ENCODE data around the gene MTHFSD. TPM values are rescaled to one million over a fixed set of nuclear protein-coding genes. Genes with fewer than 3 reads are reported as not detected.

The MTHFSD gene
- total RNA-seq, 1 donor from 2014 or later, result 14.1 TPM

DNA sequence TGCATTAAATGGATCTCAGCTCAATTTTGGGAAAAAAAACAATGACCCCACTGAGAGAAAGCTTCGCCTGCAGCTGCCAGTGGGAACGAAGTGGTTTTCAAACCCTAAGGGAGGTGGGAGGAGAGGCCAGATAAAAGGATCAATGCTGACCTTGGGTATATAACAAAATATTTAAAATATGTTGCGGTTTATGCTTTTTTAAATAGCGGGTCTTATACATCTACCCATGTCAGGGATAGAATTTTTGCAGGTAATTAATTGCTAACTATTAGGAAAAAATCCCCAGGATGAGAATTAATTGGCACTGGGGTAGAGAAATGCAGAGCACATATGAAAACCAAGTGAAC is 55.6 kb downstream of the MTHFSD start:
- Mint-ChIP-seq H3K27me3 (ENCODE audit: unreplicated experiment) (peaks cover 87% of the 10 kb centered on the region), H3K36me3 (ENCODE audit: unreplicated experiment) (no peaks in the 10 kb centered on the region), H3K4me1 (ENCODE audit: unreplicated experiment) (peaks cover 7% of the 10 kb centered on the region), H3K9me3 (ENCODE audit: unreplicated experiment) (no peaks in the 10 kb centered on the region), H3K4me3 (ENCODE audit: unreplicated experiment) (no peak overlapping the region), H3K27ac (ENCODE audit: unreplicated experiment) (no peak overlapping the region)
- no peak for DNase-seq (ENCODE audit: extremely low spot score, unreplicated experiment)
- TF ChIP-seq, protein P1, sequence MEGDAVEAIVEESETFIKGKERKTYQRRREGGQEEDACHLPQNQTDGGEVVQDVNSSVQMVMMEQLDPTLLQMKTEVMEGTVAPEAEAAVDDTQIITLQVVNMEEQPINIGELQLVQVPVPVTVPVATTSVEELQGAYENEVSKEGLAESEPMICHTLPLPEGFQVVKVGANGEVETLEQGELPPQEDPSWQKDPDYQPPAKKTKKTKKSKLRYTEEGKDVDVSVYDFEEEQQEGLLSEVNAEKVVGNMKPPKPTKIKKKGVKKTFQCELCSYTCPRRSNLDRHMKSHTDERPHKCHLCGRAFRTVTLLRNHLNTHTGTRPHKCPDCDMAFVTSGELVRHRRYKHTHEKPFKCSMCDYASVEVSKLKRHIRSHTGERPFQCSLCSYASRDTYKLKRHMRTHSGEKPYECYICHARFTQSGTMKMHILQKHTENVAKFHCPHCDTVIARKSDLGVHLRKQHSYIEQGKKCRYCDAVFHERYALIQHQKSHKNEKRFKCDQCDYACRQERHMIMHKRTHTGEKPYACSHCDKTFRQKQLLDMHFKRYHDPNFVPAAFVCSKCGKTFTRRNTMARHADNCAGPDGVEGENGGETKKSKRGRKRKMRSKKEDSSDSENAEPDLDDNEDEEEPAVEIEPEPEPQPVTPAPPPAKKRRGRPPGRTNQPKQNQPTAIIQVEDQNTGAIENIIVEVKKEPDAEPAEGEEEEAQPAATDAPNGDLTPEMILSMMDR (IDR thresholded peaks at IDR 0.05), result no peak

DNA sequence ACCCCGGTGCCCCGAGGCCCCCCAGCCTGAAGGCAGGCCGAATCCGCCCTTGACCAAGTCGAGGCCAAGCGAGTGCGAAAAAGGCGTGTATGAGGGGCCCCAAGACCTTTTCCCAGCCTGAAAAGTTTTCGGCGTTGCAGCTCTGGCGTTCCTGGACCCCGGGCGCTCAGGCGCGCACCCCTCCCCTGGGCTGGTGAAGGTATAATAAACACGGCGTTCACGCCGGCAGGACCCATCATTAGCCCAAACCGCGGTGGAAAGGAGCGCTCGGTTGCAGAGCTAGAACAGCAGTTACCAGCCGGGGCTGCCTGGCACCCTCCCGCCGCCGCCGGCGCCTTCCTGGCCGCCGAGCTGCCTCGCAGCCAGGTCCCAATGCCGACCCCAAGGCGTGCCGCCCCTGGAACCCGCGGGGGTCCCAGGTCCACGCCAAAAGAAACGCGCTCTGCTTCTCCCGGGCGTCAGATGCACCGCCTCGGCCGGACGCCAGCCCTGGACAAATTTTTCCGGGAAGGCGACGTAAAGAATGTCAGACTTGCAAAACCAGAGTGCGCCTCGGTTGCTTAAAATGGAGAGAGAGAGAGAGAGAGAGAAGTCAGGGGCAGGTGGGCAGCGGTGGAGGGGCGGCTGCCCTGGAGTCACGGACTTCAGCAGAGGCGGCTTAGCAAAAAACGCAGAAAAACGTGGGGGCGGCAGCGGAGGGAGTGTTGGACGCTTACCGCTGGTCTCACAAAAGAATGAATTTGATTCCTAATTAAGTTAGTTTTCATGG is 56.2 kb downstream of the MTHFSD start:
- TF ChIP-seq, protein P1 (IDR thresholded peaks at IDR 0.05), result no peak
- H3K36me3 Mint-ChIP-seq (ENCODE audit: unreplicated experiment), result no peaks in the 10 kb centered on the region
- no peak overlapping the region for H3K27ac Mint-ChIP-seq (ENCODE audit: unreplicated experiment)
- H3K9me3 Mint-ChIP-seq (ENCODE audit: unreplicated experiment), result no peaks in the 10 kb centered on the region
- H3K27me3 Mint-ChIP-seq (ENCODE audit: unreplicated experiment), result peaks cover 87% of the 10 kb centered on the region
- DNase-seq (ENCODE audit: extremely low spot score, unreplicated experiment), result no peak
- no peak overlapping the region for H3K4me3 Mint-ChIP-seq (ENCODE audit: unreplicated experiment)
- peaks cover 7% of the 10 kb centered on the region for H3K4me1 Mint-ChIP-seq (ENCODE audit: unreplicated experiment)

DNA sequence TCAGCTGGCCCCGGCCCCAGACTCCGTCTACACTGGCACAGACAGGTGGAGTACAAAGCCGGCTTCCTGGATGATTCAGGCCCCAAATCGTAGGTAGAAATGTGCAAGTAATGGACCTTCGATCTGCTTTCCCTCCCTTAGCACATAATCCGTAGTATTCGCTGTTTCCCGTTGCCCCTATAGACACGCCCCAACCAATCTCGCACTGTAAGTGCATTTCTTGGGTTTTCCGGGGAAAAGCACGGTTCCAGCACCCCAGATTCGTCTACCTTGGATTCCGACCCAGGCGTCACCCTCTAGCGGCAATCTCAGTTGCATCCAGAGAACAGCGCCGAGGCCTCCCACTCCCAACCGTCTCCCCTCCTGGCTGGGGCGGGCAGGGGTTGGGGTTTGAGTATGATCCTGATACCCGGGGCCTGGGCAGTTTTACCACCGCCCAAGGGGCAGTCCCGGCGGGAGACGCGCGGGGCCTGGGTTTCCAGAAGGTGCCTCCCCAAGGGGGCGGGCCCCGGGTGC is 56.8 kb downstream of the MTHFSD start:
- Mint-ChIP-seq H3K27ac (ENCODE audit: unreplicated experiment) (no peak overlapping the region), H3K4me1 (ENCODE audit: unreplicated experiment) (peaks cover 7% of the 10 kb centered on the region), H3K9me3 (ENCODE audit: unreplicated experiment) (no peaks in the 10 kb centered on the region), H3K4me3 (ENCODE audit: unreplicated experiment) (no peak overlapping the region), H3K27me3 (ENCODE audit: unreplicated experiment) (peaks cover 87% of the 10 kb centered on the region), H3K36me3 (ENCODE audit: unreplicated experiment) (no peaks in the 10 kb centered on the region)
- TF ChIP-seq, protein P1 (IDR thresholded peaks at IDR 0.05), result no peak
- no peak for DNase-seq (ENCODE audit: extremely low spot score, unreplicated experiment)

DNA sequence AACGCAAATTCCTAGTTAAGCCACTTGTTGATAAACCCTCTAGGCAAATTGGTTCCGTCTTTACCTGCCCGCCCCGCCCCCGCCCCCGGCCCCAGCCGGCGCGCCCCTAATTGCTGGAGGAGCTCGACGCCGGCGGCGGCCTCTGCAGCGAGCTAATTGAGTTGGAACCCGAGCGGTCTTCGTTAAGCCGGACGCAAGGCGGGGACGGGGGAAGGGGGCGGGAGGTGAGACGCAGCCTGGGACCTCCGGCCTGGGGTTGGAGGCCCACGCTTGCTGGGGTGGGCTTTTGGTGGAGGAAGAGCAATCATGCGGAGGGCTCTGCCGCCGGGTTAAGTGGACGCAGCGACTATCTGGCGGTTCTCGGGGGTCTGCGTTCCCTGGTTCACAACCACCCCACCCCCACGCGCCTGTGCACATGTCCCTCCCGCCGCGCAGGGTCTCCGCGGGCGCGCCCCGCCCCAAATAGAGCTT is 57.4 kb downstream of the MTHFSD start:
- H3K27ac Mint-ChIP-seq (ENCODE audit: unreplicated experiment), result no peak overlapping the region
- H3K9me3 Mint-ChIP-seq (ENCODE audit: unreplicated experiment), result no peaks in the 10 kb centered on the region
- peaks cover 7% of the 10 kb centered on the region for H3K4me1 Mint-ChIP-seq (ENCODE audit: unreplicated experiment)
- H3K36me3 Mint-ChIP-seq (ENCODE audit: unreplicated experiment), result no peaks in the 10 kb centered on the region
- DNase-seq (ENCODE audit: extremely low spot score, unreplicated experiment), result no peak
- peaks cover 87% of the 10 kb centered on the region for H3K27me3 Mint-ChIP-seq (ENCODE audit: unreplicated experiment)
- no peak overlapping the region for H3K4me3 Mint-ChIP-seq (ENCODE audit: unreplicated experiment)
- TF ChIP-seq, protein P1 (IDR thresholded peaks at IDR 0.05), result no peak

DNA sequence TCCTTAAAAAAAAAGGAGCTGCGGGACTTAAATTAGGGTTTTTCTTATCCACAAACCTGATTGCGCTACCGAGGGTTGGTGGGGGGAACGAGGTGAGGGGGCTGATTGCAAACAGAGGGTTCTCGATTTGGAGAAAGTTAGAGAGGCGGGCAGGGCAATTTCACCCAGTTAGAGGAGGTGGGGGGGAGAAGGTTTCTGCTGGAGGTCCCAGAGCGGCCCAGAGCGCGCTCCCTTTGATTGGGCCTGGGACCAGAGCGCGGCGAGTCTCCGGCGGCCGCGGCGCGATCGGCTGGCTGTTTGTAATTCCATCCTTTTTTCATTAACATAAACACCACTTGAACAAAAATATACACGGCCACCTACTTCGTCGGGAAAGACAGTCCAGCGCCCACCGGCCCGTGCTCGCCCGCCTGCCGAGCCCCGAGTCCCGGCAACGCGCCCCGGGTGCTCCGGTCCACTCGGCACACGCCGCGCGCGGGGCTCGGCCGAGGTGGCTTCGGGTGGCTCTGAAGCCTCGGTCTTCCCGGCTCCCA is 58.0 kb downstream of the MTHFSD start:
- H3K36me3 Mint-ChIP-seq (ENCODE audit: unreplicated experiment), result no peaks in the 10 kb centered on the region
- TF ChIP-seq, protein P1 (IDR thresholded peaks at IDR 0.05), result no peak
- peaks cover 7% of the 10 kb centered on the region for H3K4me1 Mint-ChIP-seq (ENCODE audit: unreplicated experiment)
- H3K27me3 Mint-ChIP-seq (ENCODE audit: unreplicated experiment), result peaks cover 87% of the 10 kb centered on the region
- H3K27ac Mint-ChIP-seq (ENCODE audit: unreplicated experiment), result no peak overlapping the region
- no peak for DNase-seq (ENCODE audit: extremely low spot score, unreplicated experiment)
- no peak overlapping the region for H3K4me3 Mint-ChIP-seq (ENCODE audit: unreplicated experiment)
- H3K9me3 Mint-ChIP-seq (ENCODE audit: unreplicated experiment), result no peaks in the 10 kb centered on the region
